Neuronal stem cell (in vitro differentiated cells): Measurements from ENCODE around the gene RNLS.

ENCODE experiments used
- DNase-seq: peaks from one replicate; pipeline ENCODE4 v3.0.0-alpha.2; 2013; ENCODE audit warnings: low spot score
- H2AFZ ChIP-seq: one replicate; pipeline ENCODE4 v1.6.1; 2013; ENCODE audit warnings: mild to moderate bottlenecking, low read length, inconsistent platforms
- H2AK5ac ChIP-seq: 2 replicates; pipeline ENCODE4 v1.6.1; 2013; ENCODE audit warnings: low read depth, mild to moderate bottlenecking, inconsistent platforms, low read length, moderate library complexity, mixed read lengths
- H2BK120ac ChIP-seq: 2 replicates; pipeline ENCODE4 v1.6.1; 2013; ENCODE audit warnings: low read depth, mild to moderate bottlenecking, inconsistent platforms, low read length, moderate library complexity, mixed read lengths
- H2BK12ac ChIP-seq: one replicate; pipeline ENCODE4 v1.6.1; 2013; ENCODE audit warnings: low read length, inconsistent platforms
- H2BK15ac ChIP-seq: 2 replicates; pipeline ENCODE4 v1.6.1; 2013; ENCODE audit warnings: mild to moderate bottlenecking, low read length, inconsistent platforms, mixed read lengths
- H2BK5ac ChIP-seq: one replicate; pipeline ENCODE4 v1.6.1; 2013; ENCODE audit warnings: inconsistent platforms, mild to moderate bottlenecking, low read length, moderate library complexity
- H3K14ac ChIP-seq: one replicate; pipeline ENCODE4 v1.6.1; 2013; ENCODE audit warnings: low read length, inconsistent platforms
- H3K18ac ChIP-seq: 2 replicates; pipeline ENCODE4 v1.6.1; 2013; ENCODE audit warnings: low read length, inconsistent platforms
- H3K23ac ChIP-seq: 2 replicates; pipeline ENCODE4 v1.6.1; 2013; ENCODE audit warnings: low read depth, mild to moderate bottlenecking, mixed read lengths, low read length, inconsistent platforms; ENCODE audit not compliant: poor library complexity
- H3K27ac ChIP-seq: replicated peaks from 3 replicates; pipeline ENCODE4 v1.5.1; 2013; ENCODE audit warnings: low read length, inconsistent platforms
- H3K27me3 ChIP-seq, 3 experiments: 2 replicates each; pipeline ENCODE4 v1.6.1; 2013; ENCODE audit warnings: low read length in 3 of 3, mild to moderate bottlenecking in 2 of 3, inconsistent platforms in 1 of 3, low read depth in 1 of 3, mixed read lengths in 1 of 3, moderate library complexity in 1 of 3; ENCODE audit not compliant: control insufficient read depth in 3 of 3, insufficient read depth in 3 of 3
- H3K36me3 ChIP-seq, 2 donors: replicated peaks in 1 of 2; 2 replicates each; pipeline ENCODE4 v1.6.1; 2013; ENCODE audit warnings: low read length in 2 of 2; ENCODE audit not compliant: control insufficient read depth in 2 of 2, insufficient read depth in 2 of 2
- H3K4ac ChIP-seq: 2 replicates; pipeline ENCODE4 v1.6.1; 2013; ENCODE audit warnings: inconsistent platforms, mild to moderate bottlenecking, low read length, moderate library complexity
- H3K4me1 ChIP-seq, 2 donors: 1 replicate in 1 of 2; 2 replicates in 1 of 2; pipeline ENCODE4 v1.6.1; 2013; ENCODE audit warnings: low read length in 2 of 2, low read depth in 1 of 2; ENCODE audit not compliant: control insufficient read depth in 2 of 2, insufficient read depth in 1 of 2
- H3K4me2 ChIP-seq: one replicate; pipeline ENCODE4 v1.6.1; 2013; ENCODE audit warnings: mild to moderate bottlenecking, low read length, inconsistent platforms; ENCODE audit not compliant: insufficient read depth, poor library complexity, severe bottlenecking
- H3K4me3 ChIP-seq, 2 donors: 2 replicates each; pipeline ENCODE4 v1.5.1; 2013; ENCODE audit warnings: low read length in 2 of 2, mild to moderate bottlenecking in 2 of 2, inconsistent platforms in 1 of 2, moderate library complexity in 1 of 2
- H3K79me1 ChIP-seq: one replicate; pipeline ENCODE4 v1.6.1; 2013; ENCODE audit warnings: low read depth, mild to moderate bottlenecking, inconsistent platforms, low read length, moderate library complexity
- H3K9ac ChIP-seq: one replicate; pipeline ENCODE4 v1.6.1; 2013; ENCODE audit warnings: mild to moderate bottlenecking, low read depth, low read length, inconsistent platforms; ENCODE audit not compliant: poor library complexity
- H3K9me3 ChIP-seq, 2 donors: replicated peaks in 1 of 2; 2 replicates each; pipeline versions ENCODE3 to v1.6.1; 2013; ENCODE audit warnings: low read length in 2 of 2, mild to moderate bottlenecking in 2 of 2, inconsistent platforms in 1 of 2, low read depth in 1 of 2, mixed read lengths in 1 of 2, moderate library complexity in 1 of 2; ENCODE audit not compliant: control insufficient read depth in 2 of 2, insufficient read depth in 1 of 2
- H4K8ac ChIP-seq: one replicate; pipeline ENCODE4 v1.6.1; 2013; ENCODE audit warnings: low read depth, mild to moderate bottlenecking, inconsistent platforms, low read length, moderate library complexity
- H4K91ac ChIP-seq: one replicate; pipeline ENCODE4 v1.6.1; 2013; ENCODE audit warnings: low read length, low read depth, mild to moderate bottlenecking, inconsistent platforms; ENCODE audit not compliant: poor library complexity
- WGBS, 2 donors: extraction: QIAGEN DNeasy Blood & Tissue Kit; methylation state at CpG; one replicate each; pipeline ENCODE4 v1.1.7; 2013; ENCODE audit warnings: missing lambda C conversion rate in 2 of 2, mixed read lengths in 1 of 2; ENCODE audit not compliant: insufficient read length in 2 of 2, insufficient replicate concordance in 1 of 2; ENCODE audit errors: extremely low coverage in 2 of 2; 5-methylcytosine and 5-hydroxymethylcytosine counted together

The RNLS gene

DNA sequence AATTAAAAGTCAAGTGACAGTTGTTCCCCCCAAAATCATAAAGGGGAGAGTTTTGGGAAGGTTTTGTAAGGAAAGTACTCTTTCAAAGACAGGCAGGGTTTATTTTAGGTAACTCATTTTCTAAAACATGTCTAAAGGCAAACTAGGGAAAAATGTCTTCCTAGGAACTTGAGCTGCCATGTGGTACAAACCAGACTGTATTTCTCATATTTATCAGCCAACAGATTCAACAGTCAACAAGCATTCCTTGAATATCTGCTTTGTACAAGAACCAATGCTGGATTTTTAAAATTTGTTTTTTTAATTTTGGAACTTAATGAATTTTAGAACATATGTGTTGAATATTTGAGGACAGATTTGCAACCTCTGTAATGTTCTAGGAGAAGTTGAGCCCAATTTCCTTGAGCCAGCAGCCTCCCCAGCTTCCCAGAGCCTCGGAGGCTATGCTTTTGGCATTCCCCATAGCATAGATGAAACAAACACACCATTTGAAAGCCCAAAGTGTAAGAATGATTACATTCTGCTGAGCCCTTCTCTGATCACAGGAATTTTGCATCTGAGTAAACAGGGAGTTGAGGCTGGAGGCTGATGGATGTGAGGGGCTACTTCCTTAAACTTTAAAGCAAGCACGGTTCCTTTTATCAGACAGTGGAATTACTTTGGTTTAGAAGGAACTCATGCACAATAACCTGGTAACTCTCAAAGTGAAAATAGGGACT, 345.1 kb downstream of the RNLS start:
- Histone ChIP-seq H3K23ac (no peak overlapping the region), H2AK5ac (no peak overlapping the region), H3K4me1 (peaks cover 5 to 8% of the 10 kb centered on the region in 2 donors), H2BK15ac (no peak overlapping the region), H3K4me2 (no peak overlapping the region), H2BK120ac (no peak overlapping the region), H2AFZ (peak overlapping the region; percentile 41), H3K27ac (no peak overlapping the region), H2BK5ac (no peak overlapping the region), H3K27me3 (no peaks in the 10 kb centered on the region), H3K36me3 (no peaks in the 10 kb centered on the region), H3K4me3 (no peak overlapping the region), H3K14ac (no peak overlapping the region), H3K18ac (no peak overlapping the region), H3K4ac (no peak overlapping the region), H3K79me1 (no peaks in the 10 kb centered on the region), H3K9ac (no peak overlapping the region), H4K8ac (no peak overlapping the region), H4K91ac (no peak overlapping the region), H3K9me3 (no peaks in the 10 kb centered on the region), H2BK12ac (no peak overlapping the region)
- no CpG with 5 or more reads among the region's 2 CpGs for WGBS, 2 donors
- DNase-seq: no peak

DNA sequence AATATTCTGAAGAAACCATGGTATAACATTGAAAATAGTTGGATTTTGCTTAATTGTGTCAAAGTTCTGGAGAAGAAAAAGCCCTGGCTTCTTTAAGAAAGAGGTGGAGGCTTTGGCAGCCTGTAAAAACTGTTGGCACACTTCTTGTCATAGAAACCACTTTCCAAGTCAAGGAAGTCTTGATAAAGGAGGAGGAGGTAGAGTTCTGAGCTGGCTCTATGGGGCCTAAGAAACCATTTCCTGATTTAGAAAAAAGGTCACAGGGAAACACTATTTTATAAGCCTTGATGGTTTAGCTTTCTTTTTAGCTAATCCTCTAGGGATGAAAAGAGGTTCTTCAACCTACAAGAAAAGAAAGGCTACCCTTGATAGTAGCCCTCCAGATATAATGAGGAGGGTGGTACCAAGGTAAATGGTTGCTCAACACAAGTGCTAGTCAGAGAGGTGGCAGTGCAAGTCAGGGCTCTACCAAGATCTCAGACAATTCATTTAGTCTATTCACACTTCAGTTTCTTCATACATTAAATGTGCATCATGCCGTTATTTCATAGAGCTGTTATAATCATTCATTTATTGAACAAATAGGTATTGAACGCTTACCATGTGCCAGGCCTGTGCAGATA, 346.9 kb downstream of the RNLS start:
- WGBS, 2 donors: no CpG with 5 or more reads among the region's 2 CpGs
- no peak overlapping the region for H2BK15ac ChIP-seq
- no peak overlapping the region for H3K4me2 ChIP-seq

DNA sequence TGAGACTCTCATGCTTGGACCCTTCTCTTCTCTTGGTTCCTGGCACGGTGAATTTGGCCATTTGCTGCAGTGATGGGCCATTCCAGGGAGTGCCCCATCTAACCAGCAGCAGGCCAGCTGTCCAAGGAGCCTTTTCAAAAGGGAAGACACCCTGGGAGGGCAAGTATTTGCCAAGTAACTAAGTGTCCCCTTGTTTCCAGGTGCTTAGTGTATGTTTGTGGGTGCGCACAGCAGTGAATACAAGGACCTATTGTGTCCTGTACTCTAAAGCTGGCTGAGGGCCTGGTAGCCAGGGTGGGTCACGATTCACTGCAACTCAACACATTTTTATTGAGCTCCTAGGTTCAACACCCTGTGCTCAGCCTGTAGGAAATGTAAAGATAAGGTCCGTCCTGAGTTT, 348.8 kb downstream of the RNLS start:
- Histone ChIP-seq H3K18ac (no peak overlapping the region), H3K27me3 (no peaks in the 10 kb centered on the region), H4K91ac (no peak overlapping the region), H2BK5ac (no peak overlapping the region), H2BK12ac (no peak overlapping the region), H3K79me1 (no peaks in the 10 kb centered on the region), H3K4me3 (no peak overlapping the region), H3K23ac (no peak overlapping the region), H3K4me1 (peaks cover 10 to 21% of the 10 kb centered on the region in 2 donors), H3K4ac (no peak overlapping the region), H3K14ac (no peak overlapping the region), H3K4me2 (peak overlapping the region; percentile 15), H2BK120ac (no peak overlapping the region), H3K27ac (no peak overlapping the region), H2AFZ (peak overlapping the region; percentile 39), H4K8ac (no peak overlapping the region), H3K36me3 (no peaks in the 10 kb centered on the region), H3K9ac (no peak overlapping the region), H2AK5ac (no peak overlapping the region), H2BK15ac (no peak overlapping the region), H3K9me3 (peaks cover 0 to 2% of the 10 kb centered on the region in 2 donors)
- DNase-seq: no peak
- no CpG with 5 or more reads among the region's 4 CpGs for WGBS, 2 donors

More for the DNA sequence above, 346.9 kb downstream of the RNLS start:
- H2BK12ac ChIP-seq: no peak overlapping the region
- H2BK120ac ChIP-seq: no peak overlapping the region
- DNase-seq: no peak
- no peak overlapping the region for H4K91ac ChIP-seq
- H3K14ac ChIP-seq: no peak overlapping the region
- no peak overlapping the region for H3K27ac ChIP-seq
- H3K79me1 ChIP-seq: no peaks in the 10 kb centered on the region
- no peak overlapping the region for H3K9ac ChIP-seq
- H3K4me1 ChIP-seq: peaks cover 10 to 18% of the 10 kb centered on the region in 2 donors
- no peaks in the 10 kb centered on the region for H3K27me3 ChIP-seq
- no peak overlapping the region for H2AK5ac ChIP-seq
- H2AFZ ChIP-seq: no peak overlapping the region
- H3K4me3 ChIP-seq: no peak overlapping the region
- H3K4ac ChIP-seq: no peak overlapping the region
- H4K8ac ChIP-seq: no peak overlapping the region
- H3K9me3 ChIP-seq: peaks cover 0 to 2% of the 10 kb centered on the region in 2 donors
- H2BK5ac ChIP-seq: no peak overlapping the region
- no peak overlapping the region for H3K18ac ChIP-seq
- H3K36me3 ChIP-seq: no peaks in the 10 kb centered on the region
- no peak overlapping the region for H3K23ac ChIP-seq

DNA sequence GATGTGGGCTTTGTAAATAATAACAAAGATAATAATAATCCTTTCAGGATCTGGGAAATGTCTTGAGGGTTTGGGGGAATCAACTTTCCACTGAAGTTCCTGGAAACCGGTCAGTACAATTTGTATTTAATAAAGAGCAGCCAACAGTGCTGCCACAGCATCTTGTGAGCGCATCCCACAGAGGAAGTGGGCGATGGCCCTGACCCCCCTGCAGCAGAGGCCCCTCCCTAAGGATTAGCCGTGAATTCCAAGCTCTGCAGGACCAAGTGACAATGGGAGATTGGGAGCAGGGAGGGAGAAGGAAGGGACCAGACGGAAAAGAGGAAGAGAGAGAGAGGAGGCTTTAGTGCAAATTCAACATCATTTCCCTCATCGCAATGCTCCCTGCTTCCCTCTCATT, 349.2 kb downstream of the RNLS start:
- no peak overlapping the region for H3K27ac ChIP-seq
- no peak overlapping the region for H2AK5ac ChIP-seq
- H3K18ac ChIP-seq: no peak overlapping the region
- H2BK120ac ChIP-seq: no peak overlapping the region
- H3K4me1 ChIP-seq: peaks cover 10 to 21% of the 10 kb centered on the region in 2 donors
- H3K23ac ChIP-seq: no peak overlapping the region
- no peak overlapping the region for H3K4ac ChIP-seq
- H4K91ac ChIP-seq: no peak overlapping the region
- no peak overlapping the region for H3K9ac ChIP-seq
- no peak overlapping the region for H2BK15ac ChIP-seq
- peaks cover 0 to 2% of the 10 kb centered on the region in 2 donors for H3K9me3 ChIP-seq
- no peak overlapping the region for H3K4me2 ChIP-seq
- H2BK12ac ChIP-seq: no peak overlapping the region
- no peaks in the 10 kb centered on the region for H3K36me3 ChIP-seq
- H2BK5ac ChIP-seq: no peak overlapping the region
- H4K8ac ChIP-seq: no peak overlapping the region
- no peaks in the 10 kb centered on the region for H3K27me3 ChIP-seq
- no peaks in the 10 kb centered on the region for H3K79me1 ChIP-seq
- WGBS, 2 donors: no CpG with 5 or more reads among the region's 6 CpGs
- no peak overlapping the region for H3K4me3 ChIP-seq
- H3K14ac ChIP-seq: no peak overlapping the region
- DNase-seq: no peak
- H2AFZ ChIP-seq: peak overlapping the region; percentile 39
